HG03575 (cell line): Measurements from ENCODE around the gene ACSBG1.

ENCODE experiments used
- ATAC-seq: cut with Tn5 transposase; IDR thresholded peaks from one replicate; pipeline ENCODE4 v1.9.1; 2021; ENCODE audit not compliant: unreplicated experiment, insufficient number of reproducible peaks, low FRiP score; ENCODE audit errors: extremely low read depth

The ACSBG1 gene

GRCh38 chr15:78149805-78150751 is 84.3 kb downstream of the ACSBG1 start:
- ATAC-seq: no peak

DNA sequence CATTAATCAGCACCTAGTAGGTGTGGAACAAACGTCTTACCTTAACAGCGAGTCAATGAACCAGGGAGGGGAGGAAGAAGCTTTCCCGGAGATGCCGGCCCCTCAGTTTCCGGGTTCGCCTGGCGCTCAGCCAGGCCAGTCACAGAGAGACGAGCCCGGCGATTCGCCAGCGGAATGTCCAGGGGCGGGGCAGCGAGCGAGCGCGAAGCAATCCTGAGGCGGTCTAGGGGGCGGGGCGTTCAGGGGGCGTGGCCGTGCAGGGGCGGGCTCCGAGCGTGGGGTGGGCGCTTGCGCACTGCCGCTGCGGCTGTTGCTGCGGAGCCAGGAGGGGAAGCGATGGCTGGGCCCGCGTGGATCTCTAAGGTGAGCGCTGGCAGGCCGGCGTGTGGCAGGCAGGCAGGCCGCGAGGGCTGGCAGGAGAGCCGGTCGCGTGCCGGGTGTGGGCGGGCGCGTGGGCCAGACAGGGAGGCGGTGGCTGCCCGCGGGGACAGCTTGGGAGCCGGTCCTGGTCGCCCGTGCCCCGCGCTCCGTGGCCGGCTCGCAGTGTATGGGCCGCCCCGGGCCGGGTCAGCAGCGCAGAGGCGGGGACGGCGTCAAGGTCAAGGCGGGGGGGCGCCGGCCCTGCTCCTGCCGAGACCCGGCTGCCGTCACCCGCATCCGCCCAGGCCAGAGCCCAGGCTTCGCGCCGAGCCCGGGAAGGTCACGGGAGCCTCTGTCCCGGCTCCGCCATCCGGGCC is 85.1 kb downstream of the ACSBG1 start, which contains the start of gene IDH3A:
TSS of gene IDH3A (plus strand) at position 295 of the 737 bp plus-strand sequence. CDS start at position 337, 42 bp downstream.
- ATAC-seq: no peak

DNA sequence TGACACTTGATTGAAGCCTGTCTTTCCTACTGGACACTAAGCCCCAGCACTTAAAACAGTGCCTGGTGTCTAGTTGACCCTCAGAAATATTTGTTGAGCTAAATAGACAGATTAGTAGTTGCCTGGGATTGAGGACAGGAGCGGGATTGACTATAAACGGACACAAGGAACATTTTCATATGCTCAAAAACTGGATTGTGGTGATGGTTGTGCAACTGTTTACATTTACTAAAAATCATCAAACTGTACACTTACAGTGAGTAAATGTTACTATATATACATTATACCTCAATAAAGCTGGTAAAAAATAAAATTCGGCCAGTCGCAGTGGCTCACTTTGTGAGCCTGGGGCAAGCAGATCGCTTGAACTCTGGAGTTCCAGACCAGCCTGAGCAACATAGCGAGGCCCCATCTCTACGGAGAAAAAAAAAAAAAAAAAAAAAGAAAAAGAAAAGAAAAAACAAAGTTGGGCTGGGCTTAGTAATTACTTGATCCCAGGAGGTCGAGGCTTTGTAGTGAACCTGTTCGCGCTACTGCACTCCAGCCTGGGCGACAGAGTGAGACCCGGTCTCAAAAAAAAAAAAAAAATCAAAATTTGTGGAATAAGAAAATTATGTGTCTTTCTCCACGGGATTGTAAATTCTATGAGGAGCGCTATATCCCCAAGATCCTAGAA is 85.8 kb downstream of the ACSBG1 start:
- ATAC-seq: no peak

DNA sequence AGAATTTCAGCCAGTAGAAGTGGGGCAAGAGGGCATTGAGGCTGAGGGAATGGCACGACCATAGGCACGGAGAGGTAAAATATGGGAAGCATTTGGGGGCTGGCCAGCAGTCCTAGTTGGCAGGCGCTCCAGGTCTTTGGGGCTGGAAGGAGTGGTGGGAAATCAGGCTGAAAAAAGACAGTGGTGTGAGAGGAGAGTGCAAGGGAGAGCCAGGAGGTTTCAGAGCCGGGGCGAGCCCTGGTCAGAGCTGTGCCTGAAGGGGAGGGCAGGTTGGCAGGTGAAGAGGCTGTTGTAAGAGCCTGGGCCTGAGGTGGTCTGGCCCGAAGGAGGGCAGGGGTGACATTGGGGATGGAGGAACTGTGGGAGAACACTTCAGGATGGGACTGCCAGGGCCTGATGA is 86.8 kb downstream of the ACSBG1 start:
- no peak for ATAC-seq

DNA sequence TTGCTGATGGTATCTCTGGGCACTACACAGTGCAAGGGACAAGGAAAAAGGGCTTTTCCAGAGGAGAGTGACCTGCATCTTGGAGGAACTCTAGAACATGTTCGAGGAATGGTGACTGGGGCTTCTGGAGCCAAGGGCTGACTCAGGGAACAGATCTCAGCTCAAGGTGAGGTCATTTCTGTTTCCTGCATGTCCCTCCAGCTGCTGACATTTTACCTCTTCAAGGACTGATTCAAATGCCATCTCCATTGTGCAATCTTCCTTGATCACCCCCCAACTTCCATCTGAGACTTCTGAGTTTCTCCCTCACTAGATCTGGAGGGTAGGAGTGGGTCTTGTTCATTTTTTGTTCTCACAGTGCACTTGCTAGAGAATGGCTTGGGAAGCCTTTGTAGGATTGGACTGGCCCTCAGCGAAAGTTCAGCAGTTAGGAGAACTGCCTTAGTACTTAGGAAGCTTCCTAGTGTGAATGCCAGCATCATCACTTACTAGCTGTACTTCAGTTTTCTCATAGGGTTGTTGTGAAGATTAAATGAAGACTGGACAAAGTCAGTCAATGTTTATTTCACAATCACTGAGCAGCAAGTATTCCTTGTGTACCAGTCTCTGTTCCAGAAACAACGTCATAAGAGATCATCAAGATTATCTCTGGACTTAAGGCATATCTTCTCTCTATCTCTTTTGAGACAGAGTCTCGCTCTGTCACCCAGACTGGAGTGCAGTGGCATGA is 87.8 kb downstream of the ACSBG1 start:
- ATAC-seq: no peak

DNA sequence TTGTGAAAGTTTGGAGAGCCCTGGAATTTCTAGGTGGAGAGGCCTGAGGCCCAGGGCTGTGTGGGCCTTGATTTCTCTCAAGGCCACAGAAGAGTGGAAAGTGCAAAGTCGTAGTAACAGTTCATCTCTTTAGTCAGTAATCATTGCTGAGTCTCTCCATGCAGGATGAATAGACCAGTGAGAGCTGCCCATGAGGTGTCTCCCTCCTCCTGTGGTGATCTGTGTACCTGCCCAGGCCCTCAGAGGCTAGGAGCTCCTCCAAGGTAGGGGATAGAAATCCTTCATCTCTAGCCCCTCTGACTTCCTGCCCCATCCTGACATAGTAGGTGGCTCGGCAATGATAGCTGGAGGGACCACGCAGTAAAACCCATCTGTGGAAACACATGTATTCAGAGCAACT is 92.0 kb downstream of the ACSBG1 start:
- ATAC-seq: no peak

- ATAC-seq: no peak
Measured at GRCh38 chr15:78140292-78140691, 94.1 kb downstream of the ACSBG1 start.

- no peak for ATAC-seq
Measured at GRCh38 chr15:78139578-78139977, 94.8 kb downstream of the ACSBG1 start.

- ATAC-seq: no peak
Measured at GRCh38 chr15:78133801-78134200, 100.6 kb downstream of the ACSBG1 start.

GRCh38 chr15:78131295-78132061 is 102.9 kb downstream of the ACSBG1 start, which contains the start of gene CIB2:
Gene CIB2 (minus strand): TSS chr15:78131445. CDS start chr15:78131215, 230 bp downstream.
- ATAC-seq: no peak

- ATAC-seq: no peak
Measured at GRCh38 chr15:78130466-78131294, 103.7 kb downstream of the ACSBG1 start.

DNA sequence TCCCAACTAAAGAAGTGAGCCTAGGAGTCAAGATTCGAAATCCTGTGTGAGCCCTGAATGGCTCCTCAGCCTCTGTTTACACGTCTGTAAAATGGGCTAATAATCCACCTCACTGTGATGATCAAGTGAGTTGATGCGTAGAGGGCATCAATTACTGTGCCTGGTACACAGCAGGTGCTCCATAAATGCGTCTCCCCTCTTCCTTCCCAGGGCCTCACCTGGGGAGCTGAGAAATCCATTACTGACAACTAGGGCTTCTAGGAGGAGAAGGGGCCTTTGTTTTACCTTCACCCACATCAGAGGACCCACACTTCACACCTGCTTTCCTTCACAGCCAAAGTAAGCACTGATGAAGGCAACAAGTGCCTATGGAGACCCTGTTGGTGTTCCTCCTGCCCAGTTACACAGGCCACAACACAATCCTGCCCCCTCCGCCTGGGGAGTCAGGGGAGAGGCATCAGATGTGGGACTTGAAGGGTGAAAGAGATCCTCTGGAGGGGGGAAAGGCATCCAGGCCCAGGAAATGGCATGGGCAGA is 104.5 kb downstream of the ACSBG1 start:
- no peak for ATAC-seq

GRCh38 chr15:78129077-78129750 is 105.2 kb downstream of the ACSBG1 start:
- ATAC-seq: no peak

DNA sequence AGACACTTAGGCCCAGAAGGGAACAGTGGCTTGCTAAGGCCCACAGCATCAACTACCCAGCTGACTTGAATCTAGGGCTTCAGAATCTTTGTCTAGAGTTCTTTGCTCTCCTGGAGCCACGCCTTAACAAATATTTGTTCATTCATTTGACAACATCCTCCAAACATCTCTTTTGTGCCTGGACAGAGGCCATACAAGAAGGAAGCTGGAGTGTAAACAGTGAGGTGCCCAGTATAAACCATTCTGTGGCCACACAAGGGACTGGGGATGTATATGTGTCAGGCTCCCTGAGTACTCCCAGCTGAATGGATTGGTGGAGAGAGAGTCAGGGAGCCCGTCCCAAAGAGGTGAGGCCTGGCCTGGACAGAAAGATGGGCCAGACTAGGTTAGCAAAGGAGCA is 106.5 kb downstream of the ACSBG1 start:
- no peak for ATAC-seq

- ATAC-seq: no peak
Measured at GRCh38 chr15:78125267-78125666, 109.1 kb downstream of the ACSBG1 start.

DNA sequence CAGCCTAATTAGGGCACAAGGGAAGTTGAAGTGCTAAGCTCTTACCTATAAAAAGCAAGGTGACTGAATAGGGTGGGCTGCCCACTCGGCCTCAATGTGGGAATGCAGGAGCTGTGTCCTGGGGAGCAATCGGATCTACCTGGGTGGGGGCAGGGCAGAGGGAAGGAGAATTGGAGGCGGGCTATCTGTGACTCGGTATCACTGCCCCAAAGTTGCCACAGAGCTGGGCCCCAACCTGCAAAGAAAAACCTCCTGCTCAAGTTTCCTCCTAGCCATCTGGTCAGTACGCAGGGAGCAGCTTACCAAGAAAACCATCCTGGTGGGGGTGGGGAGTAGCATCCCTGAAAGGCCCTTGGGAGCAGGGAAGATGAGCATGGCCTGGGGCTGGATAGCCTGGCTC is 113.8 kb downstream of the ACSBG1 start:
- no peak for ATAC-seq
